HEK293 (cell line): ENCODE measurements around the gene FILIP1L.

ENCODE experiments used
- CTCF ChIA-PET: fragments of 350-600 bp; formaldehyde crosslinking; extraction: SDS; loops from one replicate; lab custom pipeline; 2021; ENCODE audit warnings: antibody characterized with exemption; lab: Yijun Ruan, JAX
- POLR2A ChIA-PET: fragments of 300-600 bp; formaldehyde crosslinking; extraction: SDS; loops from one replicate; lab custom pipeline; 2020; ENCODE audit warnings: antibody characterized with exemption, inconsistent platforms; lab: Yijun Ruan, JAX
- H3K27ac ChIP-seq: fragments of 200-500 bp; sonication (Bioruptor generic); 2 replicates; pipeline ENCODE4 v1.5.1; 2014; ENCODE audit warnings: low read depth, low read length, control low read depth, inconsistent platforms; ENCODE audit errors: extremely low read depth
- H3K36me3 ChIP-seq, 2 experiments: fragments of 200-500 bp in 1 of 2; sonication (Bioruptor generic) in 1 of 2; 1 replicate in 1 of 2; 2 replicates in 1 of 2; pipeline ENCODE4 v1.5.1; 2014 to 2017; ENCODE audit warnings: inconsistent platforms in 2 of 2, low read length in 2 of 2; ENCODE audit not compliant: control insufficient read depth in 2 of 2, insufficient read depth in 1 of 2
- H3K4me1 ChIP-seq: fragments of 200-500 bp; sonication (Bioruptor generic); 2 replicates; pipeline ENCODE4 v1.5.1; 2014; ENCODE audit warnings: mild to moderate bottlenecking, low read length, inconsistent platforms; ENCODE audit not compliant: control insufficient read depth, insufficient read depth
- H3K4me3 ChIP-seq: 2 replicates; pipeline ENCODE4 v1.5.1; 2011; ENCODE audit warnings: low read depth, mild to moderate bottlenecking, control low read depth, low read length, moderate library complexity
- H3K9me3 ChIP-seq: fragments of 200-500 bp; sonication (Bioruptor generic); 2 replicates; pipeline ENCODE4 v1.5.1; 2014; ENCODE audit warnings: low read depth, low read length, inconsistent platforms; ENCODE audit not compliant: control insufficient read depth, insufficient read depth
- GLIS1 ChIP-seq: fragments of 450-650 bp; formaldehyde crosslinking; IDR thresholded peaks from 2 replicates; pipeline ENCODE4 v1.5.1; 2016; ENCODE audit warnings: missing biosample characterization, missing genetic modification characterization
- HOXD13 ChIP-seq: sonication (generic); formaldehyde crosslinking; IDR thresholded peaks from 2 replicates; pipeline ENCODE4 v1.8.0; 2022; ENCODE audit warnings: missing genetic modification reagents, borderline replicate concordance
- KLF16 ChIP-seq: fragments of 450-650 bp; formaldehyde crosslinking; IDR thresholded peaks from 2 replicates; pipeline ENCODE4 v1.5.1; 2017; ENCODE audit warnings: missing biosample characterization, missing genetic modification characterization
- SP7 ChIP-seq: fragments of 450-650 bp; formaldehyde crosslinking; IDR thresholded peaks from 2 replicates; pipeline ENCODE4 v1.5.1; 2016; ENCODE audit warnings: missing biosample characterization, missing genetic modification characterization
- ZBTB17 ChIP-seq: fragments of 450-650 bp; formaldehyde crosslinking; IDR thresholded peaks from 2 replicates; pipeline ENCODE4 v1.5.1; 2016; ENCODE audit warnings: missing biosample characterization, missing genetic modification characterization
- ZFP3 ChIP-seq: fragments of 450-650 bp; formaldehyde crosslinking; IDR thresholded peaks from 2 replicates; pipeline ENCODE4 v1.5.1; 2016; ENCODE audit warnings: low read depth, missing biosample characterization, missing genetic modification characterization
- ZNF112 ChIP-seq: fragments of 450-650 bp; formaldehyde crosslinking; IDR thresholded peaks from 2 replicates; pipeline ENCODE4 v1.5.0; 2017; ENCODE audit warnings: missing biosample characterization, missing genetic modification characterization
- ZNF132 ChIP-seq: fragments of 450-650 bp; formaldehyde crosslinking; IDR thresholded peaks from 2 replicates; pipeline ENCODE4 v1.5.1; 2017; ENCODE audit warnings: missing biosample characterization, missing genetic modification characterization, borderline replicate concordance
- ZNF155 ChIP-seq: fragments of 450-650 bp; formaldehyde crosslinking; IDR thresholded peaks from 2 replicates; pipeline ENCODE4 v1.5.1; 2016; ENCODE audit warnings: missing biosample characterization, missing genetic modification characterization
- ZNF175 ChIP-seq: fragments of 450-650 bp; formaldehyde crosslinking; IDR thresholded peaks from 2 replicates; pipeline ENCODE4 v1.5.1; 2016; ENCODE audit warnings: missing biosample characterization, missing genetic modification characterization
- ZNF416 ChIP-seq: fragments of 450-650 bp; formaldehyde crosslinking; IDR thresholded peaks from 2 replicates; pipeline ENCODE4 v1.5.1; 2016; ENCODE audit warnings: missing biosample characterization, missing genetic modification characterization
- ZNF426 ChIP-seq: fragments of 450-650 bp; formaldehyde crosslinking; IDR thresholded peaks from 2 replicates; pipeline ENCODE4 v1.5.1; 2017; ENCODE audit warnings: missing biosample characterization, missing genetic modification characterization, mild to moderate bottlenecking, inconsistent platforms, moderate library complexity
- ZSCAN23 ChIP-seq: fragments of 450-650 bp; formaldehyde crosslinking; IDR thresholded peaks from 2 replicates; pipeline ENCODE4 v1.5.1; 2016; ENCODE audit warnings: missing biosample characterization, missing genetic modification characterization
- TF ChIP-seq, protein P1 (sequence below): fragments of 450-650 bp; formaldehyde crosslinking; IDR thresholded peaks from 2 replicates; pipeline ENCODE4 v1.5.1; 2016; ENCODE audit warnings: missing biosample characterization, missing genetic modification characterization
- TF ChIP-seq, protein P2 (sequence below): fragments of 450-650 bp; formaldehyde crosslinking; IDR thresholded peaks from 2 replicates; pipeline ENCODE4 v1.5.1; 2016; ENCODE audit warnings: missing biosample characterization, missing genetic modification characterization, low read depth
- TF ChIP-seq, protein P3 (sequence below): fragments of 450-650 bp; formaldehyde crosslinking; IDR thresholded peaks from 2 replicates; pipeline ENCODE4 v1.5.0; 2017; ENCODE audit warnings: missing biosample characterization, missing genetic modification characterization, borderline replicate concordance
- TF ChIP-seq, protein P4 (sequence below): fragments of 450-650 bp; formaldehyde crosslinking; IDR thresholded peaks from 2 replicates; pipeline ENCODE4 v1.5.1; 2016; ENCODE audit warnings: missing biosample characterization, missing genetic modification characterization
- TF ChIP-seq, protein P5 (sequence below): fragments of 450-650 bp; formaldehyde crosslinking; IDR thresholded peaks from 2 replicates; pipeline ENCODE4 v1.5.1; 2017; ENCODE audit warnings: missing biosample characterization, mild to moderate bottlenecking, missing genetic modification characterization, moderate library complexity
- TF ChIP-seq, protein P6 (sequence below): fragments of 450-650 bp; formaldehyde crosslinking; IDR thresholded peaks from 2 replicates; pipeline ENCODE4 v1.5.1; 2016; ENCODE audit warnings: missing biosample characterization, missing genetic modification characterization, borderline replicate concordance

Gene FILIP1L

DNA sequence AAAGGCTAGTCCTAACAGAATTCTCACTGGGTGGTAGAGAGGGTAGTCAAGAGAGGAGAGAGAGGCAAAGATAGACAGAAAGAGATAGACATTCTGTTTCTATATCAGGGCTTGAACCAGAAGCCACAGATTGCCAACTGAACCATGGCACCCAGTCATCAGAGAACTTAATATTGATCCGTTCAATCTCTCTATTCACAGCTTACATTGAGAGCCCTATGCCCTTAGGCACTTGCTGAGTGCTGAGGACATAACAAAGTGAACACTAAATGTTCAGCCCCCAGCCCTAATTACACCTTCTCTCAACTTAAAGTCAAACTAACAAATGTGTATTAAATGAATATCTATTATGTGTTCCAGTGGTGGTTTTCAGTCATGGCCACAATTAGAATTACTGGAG is 124.1 kb downstream of the FILIP1L start:
- TF ChIP-seq ZNF416 (tag by site-specific recombination) (no peak), SP7 (tag by site-specific recombination) (no peak), ZNF155 (tag by site-specific recombination) (no peak), ZBTB17 (tag by site-specific recombination) (no peak), HOXD13 (no peak)
- TF ChIP-seq, protein P1, sequence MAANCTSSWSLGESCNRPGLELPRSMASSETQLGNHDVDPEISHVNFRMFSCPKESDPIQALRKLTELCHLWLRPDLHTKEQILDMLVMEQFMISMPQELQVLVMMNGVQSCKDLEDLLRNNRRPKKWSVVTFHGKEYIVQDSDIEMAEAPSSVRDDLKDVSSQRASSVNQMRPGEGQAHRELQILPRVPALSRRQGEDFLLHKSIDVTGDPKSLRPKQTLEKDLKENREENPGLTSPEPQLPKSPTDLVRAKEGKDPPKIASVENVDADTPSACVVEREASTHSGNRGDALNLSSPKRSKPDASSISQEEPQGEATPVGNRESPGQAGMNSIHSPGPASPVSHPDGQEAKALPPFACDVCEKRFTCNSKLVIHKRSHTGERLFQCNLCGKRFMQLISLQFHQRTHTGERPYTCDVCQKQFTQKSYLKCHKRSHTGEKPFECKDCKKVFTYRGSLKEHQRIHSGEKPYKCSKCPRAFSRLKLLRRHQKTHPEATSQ (tag by site-specific recombination), result no peak
- TF ChIP-seq, protein P2, sequence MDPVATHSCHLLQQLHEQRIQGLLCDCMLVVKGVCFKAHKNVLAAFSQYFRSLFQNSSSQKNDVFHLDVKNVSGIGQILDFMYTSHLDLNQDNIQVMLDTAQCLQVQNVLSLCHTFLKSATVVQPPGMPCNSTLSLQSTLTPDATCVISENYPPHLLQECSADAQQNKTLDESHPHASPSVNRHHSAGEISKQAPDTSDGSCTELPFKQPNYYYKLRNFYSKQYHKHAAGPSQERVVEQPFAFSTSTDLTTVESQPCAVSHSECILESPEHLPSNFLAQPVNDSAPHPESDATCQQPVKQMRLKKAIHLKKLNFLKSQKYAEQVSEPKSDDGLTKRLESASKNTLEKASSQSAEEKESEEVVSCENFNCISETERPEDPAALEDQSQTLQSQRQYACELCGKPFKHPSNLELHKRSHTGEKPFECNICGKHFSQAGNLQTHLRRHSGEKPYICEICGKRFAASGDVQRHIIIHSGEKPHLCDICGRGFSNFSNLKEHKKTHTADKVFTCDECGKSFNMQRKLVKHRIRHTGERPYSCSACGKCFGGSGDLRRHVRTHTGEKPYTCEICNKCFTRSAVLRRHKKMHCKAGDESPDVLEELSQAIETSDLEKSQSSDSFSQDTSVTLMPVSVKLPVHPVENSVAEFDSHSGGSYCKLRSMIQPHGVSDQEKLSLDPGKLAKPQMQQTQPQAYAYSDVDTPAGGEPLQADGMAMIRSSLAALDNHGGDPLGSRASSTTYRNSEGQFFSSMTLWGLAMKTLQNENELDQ (tag by site-specific recombination), result no peak
- TF ChIP-seq, protein P3, sequence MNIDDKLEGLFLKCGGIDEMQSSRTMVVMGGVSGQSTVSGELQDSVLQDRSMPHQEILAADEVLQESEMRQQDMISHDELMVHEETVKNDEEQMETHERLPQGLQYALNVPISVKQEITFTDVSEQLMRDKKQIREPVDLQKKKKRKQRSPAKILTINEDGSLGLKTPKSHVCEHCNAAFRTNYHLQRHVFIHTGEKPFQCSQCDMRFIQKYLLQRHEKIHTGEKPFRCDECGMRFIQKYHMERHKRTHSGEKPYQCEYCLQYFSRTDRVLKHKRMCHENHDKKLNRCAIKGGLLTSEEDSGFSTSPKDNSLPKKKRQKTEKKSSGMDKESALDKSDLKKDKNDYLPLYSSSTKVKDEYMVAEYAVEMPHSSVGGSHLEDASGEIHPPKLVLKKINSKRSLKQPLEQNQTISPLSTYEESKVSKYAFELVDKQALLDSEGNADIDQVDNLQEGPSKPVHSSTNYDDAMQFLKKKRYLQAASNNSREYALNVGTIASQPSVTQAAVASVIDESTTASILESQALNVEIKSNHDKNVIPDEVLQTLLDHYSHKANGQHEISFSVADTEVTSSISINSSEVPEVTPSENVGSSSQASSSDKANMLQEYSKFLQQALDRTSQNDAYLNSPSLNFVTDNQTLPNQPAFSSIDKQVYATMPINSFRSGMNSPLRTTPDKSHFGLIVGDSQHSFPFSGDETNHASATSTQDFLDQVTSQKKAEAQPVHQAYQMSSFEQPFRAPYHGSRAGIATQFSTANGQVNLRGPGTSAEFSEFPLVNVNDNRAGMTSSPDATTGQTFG (tag by site-specific recombination), result no peak
- POLR2A ChIA-PET, result no interaction called here

DNA sequence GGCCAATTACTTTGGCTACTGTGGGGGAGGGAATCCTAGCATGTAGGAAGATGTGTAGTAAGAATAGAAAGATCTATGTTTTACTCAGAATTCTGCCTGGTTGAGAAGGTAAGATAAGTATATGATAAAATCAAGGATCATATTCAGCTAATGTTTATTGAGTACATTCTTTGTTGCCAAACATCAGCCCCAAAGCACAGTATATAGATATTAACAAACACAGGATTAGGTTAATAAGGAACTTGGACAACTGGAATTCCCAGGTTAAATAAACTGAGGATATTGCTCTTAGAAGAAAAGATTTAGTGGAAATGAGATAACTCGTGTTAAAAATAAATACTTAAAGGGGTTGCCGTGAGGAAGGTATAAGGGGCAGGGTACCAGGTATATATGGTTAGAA is 129.6 kb downstream of the FILIP1L start:
- no peaks in the 10 kb centered on the region for H3K36me3 ChIP-seq

More for the DNA sequence above, 124.1 kb downstream of the FILIP1L start:
- Histone ChIP-seq H3K27ac (no peak overlapping the region), H3K4me1 (no peaks in the 10 kb centered on the region), H3K9me3 (no peaks in the 10 kb centered on the region), H3K36me3 (no peaks in the 10 kb centered on the region), H3K4me3 (no peak overlapping the region)
- CTCF ChIA-PET, result no interaction called here

DNA sequence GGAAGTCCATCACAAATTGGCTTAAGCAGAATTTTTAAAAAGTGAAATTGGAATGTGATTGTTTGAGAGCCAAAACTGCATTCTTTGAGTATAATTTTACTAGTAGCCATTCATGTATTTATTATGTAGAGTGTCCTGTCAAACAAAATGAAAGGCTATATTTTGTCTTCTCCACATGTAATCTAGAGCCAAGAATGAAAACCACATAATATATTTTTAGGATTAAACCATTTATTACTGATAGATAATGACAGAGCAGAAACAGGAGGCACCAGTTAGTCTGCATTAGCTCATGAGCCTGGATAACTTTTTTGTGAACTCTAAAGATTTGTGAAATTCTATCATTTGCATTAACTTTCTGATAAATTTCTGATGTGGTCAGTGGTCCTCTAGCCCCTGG is 130.2 kb downstream of the FILIP1L start:
- TF ChIP-seq KLF16, result no peak
- no peak for TF ChIP-seq ZNF112 (tag by site-specific recombination)
- no peak for TF ChIP-seq ZSCAN23 (tag by site-specific recombination)
- TF ChIP-seq, protein P4, sequence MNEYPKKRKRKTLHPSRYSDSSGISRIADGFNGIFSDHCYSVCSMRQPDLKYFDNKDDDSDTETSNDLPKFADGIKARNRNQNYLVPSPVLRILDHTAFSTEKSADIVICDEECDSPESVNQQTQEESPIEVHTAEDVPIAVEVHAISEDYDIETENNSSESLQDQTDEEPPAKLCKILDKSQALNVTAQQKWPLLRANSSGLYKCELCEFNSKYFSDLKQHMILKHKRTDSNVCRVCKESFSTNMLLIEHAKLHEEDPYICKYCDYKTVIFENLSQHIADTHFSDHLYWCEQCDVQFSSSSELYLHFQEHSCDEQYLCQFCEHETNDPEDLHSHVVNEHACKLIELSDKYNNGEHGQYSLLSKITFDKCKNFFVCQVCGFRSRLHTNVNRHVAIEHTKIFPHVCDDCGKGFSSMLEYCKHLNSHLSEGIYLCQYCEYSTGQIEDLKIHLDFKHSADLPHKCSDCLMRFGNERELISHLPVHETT (tag by site-specific recombination), result no peak
- no peak for TF ChIP-seq ZNF132 (tag by site-specific recombination)
- no peak for TF ChIP-seq GLIS1 (tag by site-specific recombination)
- no peak for TF ChIP-seq ZNF175
- TF ChIP-seq, protein P5, sequence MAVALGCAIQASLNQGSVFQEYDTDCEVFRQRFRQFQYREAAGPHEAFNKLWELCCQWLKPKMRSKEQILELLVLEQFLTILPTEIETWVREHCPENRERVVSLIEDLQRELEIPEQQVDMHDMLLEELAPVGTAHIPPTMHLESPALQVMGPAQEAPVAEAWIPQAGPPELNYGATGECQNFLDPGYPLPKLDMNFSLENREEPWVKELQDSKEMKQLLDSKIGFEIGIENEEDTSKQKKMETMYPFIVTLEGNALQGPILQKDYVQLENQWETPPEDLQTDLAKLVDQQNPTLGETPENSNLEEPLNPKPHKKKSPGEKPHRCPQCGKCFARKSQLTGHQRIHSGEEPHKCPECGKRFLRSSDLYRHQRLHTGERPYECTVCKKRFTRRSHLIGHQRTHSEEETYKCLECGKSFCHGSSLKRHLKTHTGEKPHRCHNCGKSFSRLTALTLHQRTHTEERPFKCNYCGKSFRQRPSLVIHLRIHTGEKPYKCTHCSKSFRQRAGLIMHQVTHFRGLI (tag by site-specific recombination), result no peak
- TF ChIP-seq, protein P6, sequence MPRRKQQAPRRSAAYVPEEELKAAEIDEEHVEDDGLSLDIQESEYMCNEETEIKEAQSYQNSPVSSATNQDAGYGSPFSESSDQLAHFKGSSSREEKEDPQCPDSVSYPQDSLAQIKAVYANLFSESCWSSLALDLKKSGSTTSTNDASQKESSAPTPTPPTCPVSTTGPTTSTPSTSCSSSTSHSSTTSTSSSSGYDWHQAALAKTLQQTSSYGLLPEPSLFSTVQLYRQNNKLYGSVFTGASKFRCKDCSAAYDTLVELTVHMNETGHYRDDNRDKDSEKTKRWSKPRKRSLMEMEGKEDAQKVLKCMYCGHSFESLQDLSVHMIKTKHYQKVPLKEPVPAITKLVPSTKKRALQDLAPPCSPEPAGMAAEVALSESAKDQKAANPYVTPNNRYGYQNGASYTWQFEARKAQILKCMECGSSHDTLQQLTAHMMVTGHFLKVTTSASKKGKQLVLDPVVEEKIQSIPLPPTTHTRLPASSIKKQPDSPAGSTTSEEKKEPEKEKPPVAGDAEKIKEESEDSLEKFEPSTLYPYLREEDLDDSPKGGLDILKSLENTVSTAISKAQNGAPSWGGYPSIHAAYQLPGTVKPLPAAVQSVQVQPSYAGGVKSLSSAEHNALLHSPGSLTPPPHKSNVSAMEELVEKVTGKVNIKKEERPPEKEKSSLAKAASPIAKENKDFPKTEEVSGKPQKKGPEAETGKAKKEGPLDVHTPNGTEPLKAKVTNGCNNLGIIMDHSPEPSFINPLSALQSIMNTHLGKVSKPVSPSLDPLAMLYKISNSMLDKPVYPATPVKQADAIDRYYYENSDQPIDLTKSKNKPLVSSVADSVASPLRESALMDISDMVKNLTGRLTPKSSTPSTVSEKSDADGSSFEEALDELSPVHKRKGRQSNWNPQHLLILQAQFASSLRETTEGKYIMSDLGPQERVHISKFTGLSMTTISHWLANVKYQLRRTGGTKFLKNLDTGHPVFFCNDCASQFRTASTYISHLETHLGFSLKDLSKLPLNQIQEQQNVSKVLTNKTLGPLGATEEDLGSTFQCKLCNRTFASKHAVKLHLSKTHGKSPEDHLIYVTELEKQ, result no peak
- TF ChIP-seq ZNF426 (tag by site-specific recombination), result no peak
- ChIA-PET POLR2A (no interaction called here), CTCF (no interaction called here)
- Histone ChIP-seq H3K4me1 (no peaks in the 10 kb centered on the region; the same call in 1 of the 2 replicates), H3K36me3 (no peaks in the 10 kb centered on the region), H3K4me3 (no peak overlapping the region), H3K27ac (no peak overlapping the region), H3K9me3 (no peaks in the 10 kb centered on the region)

More for the DNA sequence above, 129.6 kb downstream of the FILIP1L start:
- CTCF ChIA-PET, result no interaction called here
- Histone ChIP-seq H3K4me3 (no peak overlapping the region), H3K4me1 (no peaks in the 10 kb centered on the region; the same call in 1 of the 2 replicates), H3K27ac (no peak overlapping the region), H3K9me3 (no peaks in the 10 kb centered on the region)
- POLR2A ChIA-PET, result no interaction called here
- TF ChIP-seq ZFP3 (tag by site-specific recombination), result no peak
